Astrocyte (in vitro differentiated cells and primary cell): Measurements from ENCODE around the gene SLAMF6.
"Not testable (repeated sequence)": the region's sequence is repeated elsewhere in the genome, so short reads cannot be mapped to it uniquely, and the experiment has no call there.

Source experiments
- CTCF ChIP-seq: IDR thresholded peaks from 2 replicates; pipeline ENCODE4 v1.5.1; 2011; ENCODE audit warnings: low read depth, mild to moderate bottlenecking, inconsistent platforms, low read length, moderate library complexity; ENCODE audit not compliant: insufficient read depth
- EZH2 ChIP-seq: IDR thresholded peaks from 2 replicates; pipeline ENCODE4 v1.6.1; 2012; ENCODE audit warnings: mild to moderate bottlenecking, low read length, inconsistent platforms; ENCODE audit not compliant: insufficient read depth

GRCh38 chr1:160479091-160479490, 44.0 kb downstream of the SLAMF6 start:
- not testable (repeated sequence) for TF ChIP-seq CTCF, EZH2
